PC-3 (cell line): ENCODE data around the gene ABCG1. TPM values are rescaled to one million over a fixed set of nuclear protein-coding genes. Genes with fewer than 3 reads are reported as not detected.

Experiments
- ATAC-seq: fragments of 200-7000 bp; cut with Tn5 transposase; 2 replicates; pipeline ENCODE4 v1.9.1; 2020; ENCODE audit warnings: mild to moderate bottlenecking, moderate library complexity
- BruUV-seq: library from RNA; stranded (reverse); fragments of 400-500 nt; replicated peaks from 2 replicates; lab custom pipeline; 2021; lab: Mats Ljungman, UMichigan
- CTCF ChIA-PET: fragments of 300-600 bp; sonication (Branson Sonifier 250); formaldehyde crosslinking; loops from one replicate; lab custom pipeline; 2022; ENCODE audit warnings: antibody characterized with exemption; lab: Charles Lee
- POLR2A ChIA-PET: fragments of 300-600 bp; sonication (Branson Sonifier 250); formaldehyde crosslinking; loops from one replicate; lab custom pipeline; 2022; ENCODE audit warnings: antibody characterized with exemption; ENCODE audit not compliant: unreplicated experiment; lab: Charles Lee
- DNase-seq: peaks from one replicate; pipeline ENCODE4 v3.0.0-alpha.2; 2015
- H2AFZ ChIP-seq: fragments of 300-600 bp; sonication (generic); 2 replicates; pipeline ENCODE4 v1.6.0; 2016; ENCODE audit warnings: antibody characterized with exemption, low read length
- H3F3A ChIP-seq: fragments of 300-600 bp; sonication (generic); one replicate; pipeline ENCODE4 v1.6.0; 2017; ENCODE audit warnings: antibody characterized with exemption, low read length, control low read depth, mild to moderate bottlenecking; ENCODE audit not compliant: unreplicated experiment
- H3K27ac ChIP-seq: fragments of 300-600 bp; sonication (generic); 2 replicates; pipeline ENCODE4 v1.5.1; 2016; ENCODE audit warnings: mild to moderate bottlenecking, low read length
- H3K27me3 ChIP-seq: fragments of 300-600 bp; sonication (generic); 2 replicates; pipeline ENCODE4 v1.6.1; 2016; ENCODE audit warnings: low read length, mixed read lengths
- H3K36me3 ChIP-seq: fragments of 300-600 bp; sonication (generic); 2 replicates; pipeline ENCODE4 v1.6.1; 2016; ENCODE audit warnings: low read depth, mixed run types, low read length, mixed read lengths
- H3K4me1 ChIP-seq: fragments of 300-600 bp; sonication (generic); 2 replicates; pipeline ENCODE4 v1.5.1; 2016; ENCODE audit warnings: low read length; ENCODE audit not compliant: insufficient read depth
- H3K4me2 ChIP-seq: fragments of 300-600 bp; sonication (generic); 2 replicates; pipeline ENCODE4 v1.6.0; 2016; ENCODE audit warnings: low read length
- H3K4me3 ChIP-seq: fragments of 300-600 bp; sonication (generic); 2 replicates; pipeline ENCODE4 v1.5.1; 2016; ENCODE audit warnings: mild to moderate bottlenecking, low read length, mixed read lengths
- H3K79me2 ChIP-seq: fragments of 300-600 bp; sonication (generic); 2 replicates; pipeline ENCODE4 v1.6.1; 2017; ENCODE audit warnings: low read length, mixed read lengths
- H3K9ac ChIP-seq: fragments of 300-600 bp; sonication (generic); 2 replicates; pipeline ENCODE4 v1.6.0; 2016; ENCODE audit warnings: mild to moderate bottlenecking, low read length
- H3K9me2 ChIP-seq: fragments of 300-600 bp; sonication (generic); replicated peaks from 2 replicates; pipeline ENCODE4 v1.6.1; 2016; ENCODE audit warnings: mixed run types, low read length, mixed read lengths
- H3K9me3 ChIP-seq: fragments of 300-600 bp; sonication (generic); 2 replicates; pipeline ENCODE4 v1.6.1; 2016; ENCODE audit warnings: low read length, mixed read lengths
- H4K20me1 ChIP-seq: fragments of 300-600 bp; sonication (generic); 2 replicates; pipeline ENCODE4 v1.6.1; 2016; ENCODE audit warnings: low read length, mixed read lengths
- EZH2 ChIP-seq: fragments of 300-600 bp; sonication (generic); IDR thresholded peaks from one replicate; pipeline ENCODE4 v1.6.1; 2017; ENCODE audit warnings: antibody characterized with exemption, mild to moderate bottlenecking, low read length; ENCODE audit not compliant: unreplicated experiment
- EZH2phosphoT487 ChIP-seq: fragments of 300-600 bp; sonication (generic); IDR thresholded peaks from 2 replicates; pipeline ENCODE4 v1.6.1; 2018; ENCODE audit warnings: mild to moderate bottlenecking, antibody characterized with exemption, low read length, borderline replicate concordance
- intact Hi-C: fragments of 100-400 bp; cut with micrococcal nuclease; formaldehyde crosslinking; loops from 2 replicates; pipeline ENCODE4 v1.9.0; 2023
- total RNA-seq: library from RNA; depleted of rRNA; stranded (reverse); fragments of >200 nt; gene quantifications from 2 replicates; pipeline ENCODE4 v1.2.3, GENCODE V29; 2014
- TF ChIP-seq, protein P1 (sequence below): fragments of 300-600 bp; sonication (generic); conservative IDR thresholded peaks from 2 replicates; pipeline ENCODE4 v1.5.1; 2017; ENCODE audit warnings: antibody characterized with exemption, low read depth, mild to moderate bottlenecking, low read length

The ABCG1 gene
- total RNA-seq, 1 experiment from 2014 or later = 0.66 TPM

DNA sequence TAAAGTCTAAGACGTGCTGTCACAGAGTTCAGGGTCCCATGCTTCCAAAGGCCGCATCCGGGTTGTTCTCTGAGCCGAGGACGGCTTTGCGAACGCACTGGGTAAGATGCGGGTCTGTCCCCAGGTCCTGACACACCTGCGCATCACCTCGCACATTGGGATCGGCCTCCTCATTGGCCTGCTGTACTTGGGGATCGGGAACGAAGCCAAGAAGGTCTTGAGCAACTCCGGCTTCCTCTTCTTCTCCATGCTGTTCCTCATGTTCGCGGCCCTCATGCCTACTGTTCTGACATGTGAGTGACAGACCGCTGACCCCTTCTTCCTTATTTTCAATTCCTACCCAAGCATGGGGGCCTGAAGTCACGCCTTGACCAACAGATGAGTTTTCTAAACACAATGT, 71.0 kb downstream of the ABCG1 start:
- no peaks in the 10 kb centered on the region for H3K9me2 ChIP-seq
- no peaks in the 10 kb centered on the region for H3K27me3 ChIP-seq
- no peaks in the 10 kb centered on the region for H3F3A ChIP-seq
- H2AFZ ChIP-seq = no peak overlapping the region
- no peak overlapping the region for H3K4me2 ChIP-seq
- no peak for DNase-seq
- no peaks in the 10 kb centered on the region for H3K79me2 ChIP-seq
- H3K4me1 ChIP-seq = no peaks in the 10 kb centered on the region
- no peak for ATAC-seq
- BruUV-seq = no TSS peak
- H3K9ac ChIP-seq = no peak overlapping the region
- ChIA-PET POLR2A (no interaction called here), CTCF (no interaction called here)
- TF ChIP-seq EZH2phosphoT487 (no peak), EZH2 (no peak)
- TF ChIP-seq, protein P1, sequence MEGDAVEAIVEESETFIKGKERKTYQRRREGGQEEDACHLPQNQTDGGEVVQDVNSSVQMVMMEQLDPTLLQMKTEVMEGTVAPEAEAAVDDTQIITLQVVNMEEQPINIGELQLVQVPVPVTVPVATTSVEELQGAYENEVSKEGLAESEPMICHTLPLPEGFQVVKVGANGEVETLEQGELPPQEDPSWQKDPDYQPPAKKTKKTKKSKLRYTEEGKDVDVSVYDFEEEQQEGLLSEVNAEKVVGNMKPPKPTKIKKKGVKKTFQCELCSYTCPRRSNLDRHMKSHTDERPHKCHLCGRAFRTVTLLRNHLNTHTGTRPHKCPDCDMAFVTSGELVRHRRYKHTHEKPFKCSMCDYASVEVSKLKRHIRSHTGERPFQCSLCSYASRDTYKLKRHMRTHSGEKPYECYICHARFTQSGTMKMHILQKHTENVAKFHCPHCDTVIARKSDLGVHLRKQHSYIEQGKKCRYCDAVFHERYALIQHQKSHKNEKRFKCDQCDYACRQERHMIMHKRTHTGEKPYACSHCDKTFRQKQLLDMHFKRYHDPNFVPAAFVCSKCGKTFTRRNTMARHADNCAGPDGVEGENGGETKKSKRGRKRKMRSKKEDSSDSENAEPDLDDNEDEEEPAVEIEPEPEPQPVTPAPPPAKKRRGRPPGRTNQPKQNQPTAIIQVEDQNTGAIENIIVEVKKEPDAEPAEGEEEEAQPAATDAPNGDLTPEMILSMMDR = no peak
- no peaks in the 10 kb centered on the region for H3K9me3 ChIP-seq
- H3K36me3 ChIP-seq = no peaks in the 10 kb centered on the region
- H3K4me3 ChIP-seq = no peak overlapping the region
- no peak overlapping the region for H3K27ac ChIP-seq
- intact Hi-C loops = no loop called here
- H4K20me1 ChIP-seq = no peaks in the 10 kb centered on the region

DNA sequence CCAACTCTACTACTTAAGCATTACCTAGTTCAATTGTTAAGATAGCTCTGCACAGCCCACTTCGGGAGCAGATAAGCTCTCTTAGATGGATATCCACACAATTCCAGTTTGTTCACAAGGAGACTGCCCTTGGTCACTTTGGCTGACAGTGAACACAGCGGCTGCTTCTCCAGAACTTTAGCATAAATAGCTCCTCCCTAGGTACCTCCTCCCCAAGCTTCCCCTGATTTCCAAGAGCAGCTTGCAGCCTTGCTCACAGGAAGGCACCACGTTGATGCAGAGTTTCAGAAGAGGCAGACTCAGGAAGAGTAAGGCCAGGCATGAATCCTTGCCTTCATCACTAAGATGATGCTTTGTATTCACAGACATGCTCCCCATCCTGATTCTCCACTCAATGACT, 71.6 kb downstream of the ABCG1 start:
- H3K79me2 ChIP-seq = no peaks in the 10 kb centered on the region
- H2AFZ ChIP-seq = no peak overlapping the region
- no peaks in the 10 kb centered on the region for H3K9me2 ChIP-seq
- DNase-seq = no peak
- no peak overlapping the region for H3K27ac ChIP-seq
- H3K9me3 ChIP-seq = no peaks in the 10 kb centered on the region
- no peaks in the 10 kb centered on the region for H3K27me3 ChIP-seq
- CTCF ChIA-PET = no interaction called here
- intact Hi-C loops = no loop called here
- POLR2A ChIA-PET = no interaction called here
- no peaks in the 10 kb centered on the region for H3F3A ChIP-seq
- H3K4me2 ChIP-seq = no peak overlapping the region
- no peak overlapping the region for H3K4me3 ChIP-seq
- ATAC-seq = no peak
- no peak overlapping the region for H3K9ac ChIP-seq
- H3K4me1 ChIP-seq = no peaks in the 10 kb centered on the region
- BruUV-seq = no TSS peak
- H4K20me1 ChIP-seq = no peaks in the 10 kb centered on the region
- no peaks in the 10 kb centered on the region for H3K36me3 ChIP-seq
- TF ChIP-seq EZH2phosphoT487 (no peak), EZH2 (no peak)
- TF ChIP-seq, protein P1 = no peak

DNA sequence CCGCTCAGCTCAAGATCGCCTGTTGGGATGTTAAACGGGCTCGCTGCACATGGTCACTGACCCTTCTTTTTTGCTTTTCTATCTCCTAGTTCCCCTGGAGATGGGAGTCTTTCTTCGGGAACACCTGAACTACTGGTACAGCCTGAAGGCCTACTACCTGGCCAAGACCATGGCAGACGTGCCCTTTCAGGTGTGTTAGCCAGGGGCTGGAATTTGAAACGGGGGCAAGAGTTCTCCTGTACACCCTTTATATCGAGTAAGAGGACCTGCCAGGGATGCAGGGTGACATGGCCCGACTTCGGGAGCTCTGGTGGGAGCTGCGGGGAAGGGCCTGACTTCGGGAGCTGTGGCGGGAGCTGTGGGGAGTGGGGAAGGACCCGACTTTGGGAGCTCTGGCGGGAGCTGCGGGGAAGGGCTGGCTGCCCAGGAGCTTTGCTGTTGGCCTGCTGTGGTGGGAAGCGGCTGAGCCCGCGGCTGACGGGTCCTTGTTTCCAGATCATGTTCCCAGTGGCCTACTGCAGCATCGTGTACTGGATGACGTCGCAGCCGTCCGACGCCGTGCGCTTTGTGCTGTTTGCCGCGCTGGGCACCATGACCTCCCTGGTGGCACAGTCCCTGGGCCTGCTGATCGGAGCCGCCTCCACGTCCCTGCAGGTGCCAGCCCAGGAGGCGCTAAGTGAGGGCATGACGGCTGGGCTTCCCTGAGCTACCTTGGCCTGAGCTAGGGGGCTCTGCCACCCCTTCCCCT, 72.2 kb downstream of the ABCG1 start:
- no peaks in the 10 kb centered on the region for H3K9me2 ChIP-seq
- intact Hi-C loops = no loop called here
- H3K27ac ChIP-seq = no peak overlapping the region
- no peaks in the 10 kb centered on the region for H3K36me3 ChIP-seq
- no peaks in the 10 kb centered on the region for H3K4me1 ChIP-seq
- H3K4me2 ChIP-seq = no peak overlapping the region
- CTCF ChIA-PET = no interaction called here
- TF ChIP-seq, protein P1 = no peak
- TF ChIP-seq EZH2 (no peak), EZH2phosphoT487 (no peak)
- H3K9ac ChIP-seq = no peak overlapping the region
- no peak for ATAC-seq
- no peaks in the 10 kb centered on the region for H3K27me3 ChIP-seq
- no peaks in the 10 kb centered on the region for H3K79me2 ChIP-seq
- no peaks in the 10 kb centered on the region for H3F3A ChIP-seq
- no peak overlapping the region for H2AFZ ChIP-seq
- DNase-seq = no peak
- H3K9me3 ChIP-seq = no peaks in the 10 kb centered on the region
- POLR2A ChIA-PET = no interaction called here
- H3K4me3 ChIP-seq = no peak overlapping the region
- no peaks in the 10 kb centered on the region for H4K20me1 ChIP-seq
- BruUV-seq = no TSS peak
